HFF-Myc (cell line): ENCODE data around the gene SUCLG2.
A peak's percentile ranks its signal among the peaks of the same experiment; 100 is the strongest.

Source experiments
- DNase-seq: peaks from one replicate; pipeline ENCODE4 v3.0.0-alpha.2; 2011; ENCODE audit warnings: low read depth; ENCODE audit errors: extremely low read depth
- H3K4me3 ChIP-seq: replicated peaks from 2 replicates; pipeline ENCODE4 v1.5.1; 2011; ENCODE audit warnings: low read depth, mild to moderate bottlenecking, control low read depth, low read length
- TF ChIP-seq, protein P1 (sequence below): IDR thresholded peaks from 2 replicates; pipeline ENCODE4 v1.5.1; 2012; ENCODE audit warnings: mild to moderate bottlenecking, low read depth, low read length, control low read depth; ENCODE audit errors: missing control alignments

SUCLG2 gene

DNA sequence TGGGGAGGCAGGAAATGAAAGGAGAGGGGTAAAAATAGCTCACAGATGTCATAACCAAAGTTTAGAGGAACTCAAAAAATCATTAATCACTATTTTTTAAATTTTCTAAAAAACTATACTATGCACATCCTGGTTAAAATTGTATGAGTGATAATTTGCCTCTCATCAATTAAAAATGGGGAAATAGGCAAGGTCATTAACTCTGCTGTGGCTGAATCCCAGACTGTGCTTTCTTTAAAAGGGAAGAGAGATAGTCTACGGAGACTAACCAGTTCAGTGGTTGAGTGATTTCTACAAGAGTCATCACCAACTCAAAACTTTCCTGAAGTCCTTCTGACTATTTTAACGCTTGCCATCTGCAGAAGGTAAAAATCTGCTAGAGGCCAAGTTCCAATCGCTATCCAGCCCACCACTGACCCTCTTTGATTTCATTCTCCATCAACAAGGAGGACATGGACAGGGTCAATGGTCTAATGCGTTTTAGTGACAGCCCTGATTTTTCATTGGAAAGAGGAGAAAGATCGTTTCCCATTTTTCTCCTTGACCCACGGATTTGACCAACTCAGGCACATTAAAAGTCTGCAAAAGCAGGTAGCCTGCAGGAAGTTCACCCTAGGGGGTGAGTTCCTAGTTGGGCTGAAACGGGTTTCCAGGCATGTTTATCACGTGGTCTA is 850 bp downstream of the SUCLG2 start:
- DNase-seq = no peak
- H3K4me3 ChIP-seq = peak overlapping the region; percentile 71
- TF ChIP-seq, protein P1, sequence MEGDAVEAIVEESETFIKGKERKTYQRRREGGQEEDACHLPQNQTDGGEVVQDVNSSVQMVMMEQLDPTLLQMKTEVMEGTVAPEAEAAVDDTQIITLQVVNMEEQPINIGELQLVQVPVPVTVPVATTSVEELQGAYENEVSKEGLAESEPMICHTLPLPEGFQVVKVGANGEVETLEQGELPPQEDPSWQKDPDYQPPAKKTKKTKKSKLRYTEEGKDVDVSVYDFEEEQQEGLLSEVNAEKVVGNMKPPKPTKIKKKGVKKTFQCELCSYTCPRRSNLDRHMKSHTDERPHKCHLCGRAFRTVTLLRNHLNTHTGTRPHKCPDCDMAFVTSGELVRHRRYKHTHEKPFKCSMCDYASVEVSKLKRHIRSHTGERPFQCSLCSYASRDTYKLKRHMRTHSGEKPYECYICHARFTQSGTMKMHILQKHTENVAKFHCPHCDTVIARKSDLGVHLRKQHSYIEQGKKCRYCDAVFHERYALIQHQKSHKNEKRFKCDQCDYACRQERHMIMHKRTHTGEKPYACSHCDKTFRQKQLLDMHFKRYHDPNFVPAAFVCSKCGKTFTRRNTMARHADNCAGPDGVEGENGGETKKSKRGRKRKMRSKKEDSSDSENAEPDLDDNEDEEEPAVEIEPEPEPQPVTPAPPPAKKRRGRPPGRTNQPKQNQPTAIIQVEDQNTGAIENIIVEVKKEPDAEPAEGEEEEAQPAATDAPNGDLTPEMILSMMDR = no peak

DNA sequence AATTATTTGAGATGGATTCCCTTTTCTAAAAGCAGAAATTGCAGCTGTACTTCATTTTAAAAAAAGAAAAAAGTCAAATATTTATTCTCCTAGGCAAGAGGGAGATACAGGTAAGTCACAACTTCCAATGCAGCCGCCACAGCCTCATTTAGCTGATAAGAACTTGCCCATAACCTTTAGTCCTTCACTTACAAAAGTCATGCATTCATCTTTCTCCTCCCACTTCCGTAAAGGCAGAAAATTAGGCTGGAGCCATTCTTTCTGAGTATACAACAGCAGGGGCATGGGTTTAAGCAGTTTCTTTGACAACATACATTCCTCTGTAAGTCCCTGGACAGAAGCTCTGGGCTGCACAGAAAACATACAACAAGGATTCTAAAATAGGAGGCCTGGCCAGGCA is 4.3 kb downstream of the SUCLG2 start:
- TF ChIP-seq, protein P1 = no peak
- H3K4me3 ChIP-seq = no peak overlapping the region
- DNase-seq = no peak

DNA sequence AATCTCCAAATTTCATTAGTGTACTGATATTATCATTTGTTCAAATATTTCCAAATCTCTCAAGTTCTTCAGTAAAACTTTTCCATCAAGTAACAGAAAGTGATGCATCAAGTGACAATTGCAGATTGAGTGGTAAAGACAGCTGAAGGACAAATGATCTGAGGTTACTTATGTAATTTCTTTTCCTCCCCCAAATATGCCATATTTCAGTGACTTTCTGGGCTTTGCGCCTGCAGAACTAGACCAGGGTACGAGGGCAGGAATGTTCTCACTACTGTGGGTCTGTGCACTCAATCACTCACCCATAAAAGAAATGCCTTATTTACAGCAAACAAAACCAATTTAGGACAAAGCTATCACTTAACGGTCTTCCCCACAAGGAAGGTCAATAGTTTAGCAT is 4.7 kb downstream of the SUCLG2 start:
- TF ChIP-seq, protein P1 = no peak

DNA sequence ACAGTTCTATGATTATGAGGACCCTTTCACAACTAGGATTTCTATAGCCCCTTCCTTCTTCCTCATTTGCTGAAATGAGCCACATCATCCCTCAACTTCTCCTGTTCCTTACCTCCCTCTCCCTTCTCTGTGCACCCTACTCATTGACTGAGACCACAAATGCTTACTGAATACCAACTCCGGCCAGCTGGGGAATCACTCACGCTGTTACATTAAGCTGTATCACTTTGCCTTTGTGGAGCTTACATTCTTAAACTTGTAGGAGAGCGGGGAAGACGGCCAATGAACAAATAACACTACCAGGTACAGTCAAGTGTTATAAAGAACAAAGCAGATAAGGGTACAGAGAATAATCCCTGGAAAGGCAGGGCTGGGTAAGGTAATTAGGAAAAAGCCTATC is 5.7 kb downstream of the SUCLG2 start:
- H3K4me3 ChIP-seq = no peak overlapping the region
- TF ChIP-seq, protein P1 = no peak
- no peak for DNase-seq

More for the DNA sequence above, 4.7 kb downstream of the SUCLG2 start:
- no peak overlapping the region for H3K4me3 ChIP-seq
- no peak for DNase-seq

DNA sequence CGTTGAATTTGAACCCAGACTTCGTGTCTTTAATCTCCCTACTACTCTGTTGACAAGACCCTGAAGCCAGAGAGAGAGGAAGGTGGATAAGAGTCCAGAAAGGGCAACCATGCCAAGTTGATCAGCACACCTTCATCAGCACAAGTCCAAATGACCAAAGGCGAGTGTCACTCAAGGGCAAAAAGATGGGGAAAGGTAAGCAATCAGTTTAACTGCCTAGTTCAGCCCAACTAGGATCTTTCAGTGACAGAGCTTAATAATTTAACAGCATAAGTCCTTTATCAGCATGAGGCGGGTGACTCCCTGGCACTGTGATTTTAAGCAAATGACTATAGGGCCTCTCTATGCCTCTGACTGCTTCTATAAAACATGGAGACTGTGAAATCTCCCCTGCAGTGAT is 6.2 kb downstream of the SUCLG2 start:
- H3K4me3 ChIP-seq = no peak overlapping the region
- TF ChIP-seq, protein P1 = no peak
- DNase-seq = no peak

DNA sequence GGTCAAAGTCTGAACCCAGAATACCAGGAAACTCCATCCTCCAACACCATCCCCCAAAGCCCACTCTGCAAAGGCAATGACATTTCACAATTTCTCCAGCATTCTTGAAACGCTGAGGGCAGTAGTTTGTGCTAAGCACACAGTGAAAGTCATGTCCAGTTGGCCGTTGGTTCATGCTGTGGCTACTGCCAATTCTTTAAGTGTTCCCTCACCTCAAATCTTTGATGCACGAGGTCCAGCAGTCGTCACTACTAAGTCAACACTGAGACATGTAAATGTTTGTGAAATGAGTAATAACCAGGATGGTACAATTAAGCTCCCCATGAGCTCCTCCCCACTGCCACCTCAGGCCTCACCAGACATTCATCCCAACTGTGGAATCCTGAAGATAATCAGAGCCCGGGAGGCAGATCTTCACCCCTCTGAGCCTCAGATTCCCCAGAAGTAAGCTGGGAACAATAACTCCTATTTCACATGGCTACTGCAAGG is 7.0 kb downstream of the SUCLG2 start:
- DNase-seq = peak; percentile 74
- H3K4me3 ChIP-seq = no peak overlapping the region
- TF ChIP-seq, protein P1 = no peak
